Loucy (cell line): ENCODE data around the gene F13A1.

Experiments
- H2AFZ ChIP-seq: fragments of 200-600 bp; sonication (generic); 2 replicates; pipeline ENCODE4 v1.6.0; 2016; ENCODE audit warnings: antibody characterized with exemption, mild to moderate bottlenecking, low read length, moderate library complexity
- H3F3A ChIP-seq: fragments of 200-600 bp; 2 replicates; pipeline ENCODE4 v1.6.0; 2016; ENCODE audit warnings: antibody characterized with exemption, low read depth, mild to moderate bottlenecking
- H3K27me3 ChIP-seq: fragments of 200-600 bp; sonication (generic); 2 replicates; pipeline ENCODE4 v1.6.1; 2014; ENCODE audit warnings: low read length, mild to moderate bottlenecking; ENCODE audit not compliant: insufficient read depth, poor library complexity, severe bottlenecking
- H3K36me3 ChIP-seq: fragments of 200-600 bp; sonication (generic); 2 replicates; pipeline ENCODE4 v1.6.1; 2016; ENCODE audit warnings: low read length; ENCODE audit not compliant: insufficient read depth
- H3K4me1 ChIP-seq: fragments of 200-600 bp; sonication (generic); 2 replicates; pipeline ENCODE4 v1.5.1; 2014; ENCODE audit warnings: low read length, mild to moderate bottlenecking; ENCODE audit not compliant: insufficient read depth, poor library complexity, severe bottlenecking
- H3K4me2 ChIP-seq: fragments of 200-600 bp; sonication (generic); 2 replicates; pipeline ENCODE4 v1.6.0; 2014; ENCODE audit warnings: antibody characterized with exemption, low read length, low read depth, mild to moderate bottlenecking; ENCODE audit not compliant: poor library complexity, severe bottlenecking
- H3K4me3 ChIP-seq: fragments of 200-600 bp; sonication (generic); 2 replicates; pipeline ENCODE4 v1.5.1; 2014; ENCODE audit warnings: low read length, mild to moderate bottlenecking, mixed read lengths; ENCODE audit not compliant: poor library complexity, severe bottlenecking
- H3K79me2 ChIP-seq: fragments of 200-600 bp; sonication (generic); 2 replicates; pipeline ENCODE4 v1.6.1; 2014; ENCODE audit warnings: low read length; ENCODE audit not compliant: insufficient read depth
- H3K9ac ChIP-seq: fragments of 200-600 bp; sonication (generic); 2 replicates; pipeline ENCODE4 v1.6.0; 2014; ENCODE audit warnings: mild to moderate bottlenecking, low read depth, low read length, moderate library complexity; ENCODE audit not compliant: poor library complexity, severe bottlenecking
- H3K9me2 ChIP-seq: fragments of 200-600 bp; sonication (generic); replicated peaks from 2 replicates; pipeline ENCODE4 v1.6.1; 2016; ENCODE audit warnings: low read depth, low read length, mixed read lengths
- H3K9me3 ChIP-seq: fragments of 200-600 bp; sonication (generic); 2 replicates; pipeline ENCODE4 v1.6.1; 2014; ENCODE audit warnings: mild to moderate bottlenecking, antibody characterized with exemption, low read length, low read depth; ENCODE audit not compliant: insufficient read depth
- H4K20me1 ChIP-seq: fragments of 200-600 bp; sonication (generic); 2 replicates; pipeline ENCODE4 v1.6.0; 2014; ENCODE audit warnings: antibody characterized with exemption, low read length, mild to moderate bottlenecking; ENCODE audit not compliant: insufficient read depth, poor library complexity, severe bottlenecking
- CTCF ChIP-seq: fragments of 200-600 bp; sonication (generic); conservative IDR thresholded peaks from 2 replicates; pipeline ENCODE4 v1.5.1; 2014; ENCODE audit warnings: mild to moderate bottlenecking, antibody characterized with exemption, low read length
- EZH2phosphoT487 ChIP-seq: fragments of 200-600 bp; IDR thresholded peaks from 2 replicates; pipeline ENCODE4 v1.6.1; 2018; ENCODE audit warnings: antibody characterized with exemption, mild to moderate bottlenecking, moderate library complexity, borderline replicate concordance

F13A1 gene

DNA sequence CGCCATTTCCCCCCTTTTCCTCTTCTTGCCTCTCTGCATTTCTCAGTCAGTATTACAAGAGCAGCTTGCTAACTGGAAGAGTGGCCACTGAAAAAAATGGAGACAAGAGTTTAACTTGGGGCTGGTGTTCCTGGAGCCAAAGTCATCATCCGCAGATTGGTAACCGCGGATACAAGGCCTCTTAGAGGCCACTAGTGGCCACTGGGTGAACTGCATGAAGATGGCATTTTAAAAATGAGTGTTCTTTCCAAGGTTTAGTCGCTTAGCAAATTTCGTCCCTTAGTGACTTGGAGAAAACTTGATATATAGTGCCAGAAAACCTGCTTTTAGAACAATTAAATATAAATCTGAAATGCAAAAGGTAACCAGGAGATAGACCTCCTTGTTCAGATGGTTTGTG is 4.8 kb downstream of the F13A1 start:
- Histone ChIP-seq H2AFZ (no peak overlapping the region), H3K9ac (no peak overlapping the region), H3K79me2 (no peaks in the 10 kb centered on the region), H3K36me3 (no peaks in the 10 kb centered on the region), H3K27me3 (peaks cover 16% of the 10 kb centered on the region), H3K9me3 (no peaks in the 10 kb centered on the region), H3F3A (no peaks in the 10 kb centered on the region), H3K9me2 (no peaks in the 10 kb centered on the region), H3K4me3 (no peak overlapping the region), H3K4me2 (no peak overlapping the region), H3K4me1 (no peaks in the 10 kb centered on the region), H4K20me1 (no peaks in the 10 kb centered on the region)
- no peak for TF ChIP-seq EZH2phosphoT487
- TF ChIP-seq CTCF, result peak; percentile 88

DNA sequence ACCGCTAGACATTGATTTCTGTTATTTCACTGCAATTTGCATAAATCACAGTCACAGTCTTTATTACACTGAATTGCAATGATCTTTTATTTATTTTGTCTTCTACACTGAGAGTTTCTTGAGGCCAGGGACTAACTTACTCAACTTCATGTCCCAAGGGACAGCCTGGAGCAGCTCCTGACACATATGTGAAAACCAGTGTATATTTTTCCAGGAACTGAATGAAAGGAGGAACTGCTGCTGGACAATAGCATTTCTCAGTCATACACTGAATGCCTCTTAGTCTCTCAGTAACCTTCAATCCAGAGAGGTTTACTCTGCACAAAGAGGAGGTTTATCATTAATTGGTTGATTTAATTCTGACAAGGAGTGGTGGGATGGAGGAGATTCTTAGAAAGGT is 5.9 kb downstream of the F13A1 start:
- no peak for TF ChIP-seq CTCF
- H3K9me2 ChIP-seq, result no peaks in the 10 kb centered on the region
- no peaks in the 10 kb centered on the region for H3K79me2 ChIP-seq
- H3F3A ChIP-seq, result no peaks in the 10 kb centered on the region
- H3K4me3 ChIP-seq, result no peak overlapping the region
- no peaks in the 10 kb centered on the region for H3K9me3 ChIP-seq
- no peaks in the 10 kb centered on the region for H3K4me1 ChIP-seq
- H3K9ac ChIP-seq, result no peak overlapping the region
- no peaks in the 10 kb centered on the region for H3K36me3 ChIP-seq
- peaks cover 5% of the 10 kb centered on the region for H3K27me3 ChIP-seq
- H3K4me2 ChIP-seq, result no peak overlapping the region
- H2AFZ ChIP-seq, result no peak overlapping the region
- H4K20me1 ChIP-seq, result no peaks in the 10 kb centered on the region

GRCh38 chr6:6312901-6313441 is 7.5 kb downstream of the F13A1 start:
- H3K9me3 ChIP-seq, result no peaks in the 10 kb centered on the region
- TF ChIP-seq EZH2phosphoT487, result no peak
- no peak for TF ChIP-seq CTCF
- H3K79me2 ChIP-seq, result no peaks in the 10 kb centered on the region
- no peaks in the 10 kb centered on the region for H4K20me1 ChIP-seq
- no peak overlapping the region for H2AFZ ChIP-seq
- H3K9ac ChIP-seq, result no peak overlapping the region
- no peaks in the 10 kb centered on the region for H3K4me1 ChIP-seq
- H3K9me2 ChIP-seq, result no peaks in the 10 kb centered on the region
- no peak overlapping the region for H3K4me2 ChIP-seq
- no peaks in the 10 kb centered on the region for H3K27me3 ChIP-seq
- no peaks in the 10 kb centered on the region for H3K36me3 ChIP-seq
- no peaks in the 10 kb centered on the region for H3F3A ChIP-seq
- no peak overlapping the region for H3K4me3 ChIP-seq
